Activated naive CD8-positive, alpha-beta T cell (primary cell): ENCODE data around the gene MYH13.

ENCODE experiments used
- H3K27ac Mint-ChIP-seq: one replicate; pipeline ENCODE4 v1.8.0; 2021; ENCODE audit warnings: mixed read lengths
- H3K27me3 Mint-ChIP-seq: one replicate; pipeline ENCODE4 v1.8.0; 2021; ENCODE audit warnings: mixed read lengths
- H3K36me3 Mint-ChIP-seq: one replicate; pipeline ENCODE4 v1.8.0; 2021; ENCODE audit warnings: mixed read lengths
- H3K4me1 Mint-ChIP-seq: one replicate; pipeline ENCODE4 v1.8.0; 2021; ENCODE audit warnings: low read depth, mixed read lengths
- H3K4me3 Mint-ChIP-seq: one replicate; pipeline ENCODE4 v1.8.0; 2021; ENCODE audit warnings: mild to moderate bottlenecking, mixed read lengths
- H3K9me3 Mint-ChIP-seq: one replicate; pipeline ENCODE4 v1.8.0; 2021; ENCODE audit warnings: low read depth, mixed read lengths

Gene MYH13

DNA sequence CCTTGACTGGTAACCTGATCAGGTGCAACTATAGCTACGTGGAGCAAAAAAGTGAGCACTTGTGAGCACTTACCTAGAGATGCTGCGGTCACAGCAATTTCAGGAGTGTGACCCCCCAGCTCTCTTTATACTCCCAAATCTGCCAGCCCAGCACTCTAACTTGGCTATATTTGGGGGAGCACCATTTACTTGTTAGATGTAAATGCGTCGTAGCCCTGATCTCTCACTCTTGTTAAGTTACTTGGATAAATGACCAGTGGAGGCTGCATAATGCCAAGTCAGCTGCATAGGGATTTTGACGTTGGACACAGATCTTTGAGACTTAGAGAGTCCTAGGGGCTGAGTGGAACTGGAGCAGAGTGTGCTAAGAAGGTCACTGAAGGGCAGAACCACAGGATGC is at the start of gene MYH13:
TSS of gene MYH13 (minus strand) at position 101 of the 400 bp plus-strand sequence. CDS start 8,476 bp downstream, outside the sequence.
- H3K9me3 Mint-ChIP-seq, result no peaks in the 10 kb centered on the region
- no peaks in the 10 kb centered on the region for H3K4me1 Mint-ChIP-seq
- no peaks in the 10 kb centered on the region for H3K27me3 Mint-ChIP-seq
- no peak within 1 kb of the TSS for H3K27ac Mint-ChIP-seq
- H3K36me3 Mint-ChIP-seq, result no peaks in the 10 kb centered on the region
- H3K4me3 Mint-ChIP-seq, result no peak within 1 kb of the TSS

DNA sequence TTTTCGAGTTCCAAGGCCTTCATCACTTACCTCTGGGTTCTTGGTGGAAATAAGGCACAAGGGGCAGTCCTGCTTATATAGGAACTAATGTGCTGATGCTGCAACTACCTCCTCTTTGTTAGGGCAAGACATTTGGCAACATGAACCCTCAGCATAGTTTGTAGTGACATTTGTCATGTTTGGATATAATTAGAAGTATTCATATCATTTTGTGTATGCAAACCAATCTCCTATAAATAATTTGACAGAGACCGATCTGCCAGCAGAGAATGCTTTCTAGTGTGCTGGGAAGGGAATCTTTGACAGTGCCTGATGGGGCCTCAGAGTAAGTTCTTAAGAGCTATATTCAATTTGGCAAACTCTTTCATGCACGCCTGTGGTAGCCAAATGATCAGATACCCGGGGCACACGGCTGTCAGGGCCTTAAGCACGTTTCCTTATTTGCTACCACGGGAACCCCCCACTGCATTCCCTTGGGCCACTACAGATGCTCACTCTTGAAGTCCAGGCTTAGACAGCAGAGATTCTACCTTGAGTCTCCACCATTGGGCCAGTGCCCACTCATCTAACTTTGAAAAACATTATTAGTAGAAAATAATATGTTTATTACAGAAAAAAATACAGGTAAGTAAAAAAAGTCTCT is 49.2 kb upstream of the MYH13 start, which contains the start of gene MYH8:
TSS of gene MYH8 (minus strand) at position 51 of the 643 bp plus-strand sequence. CDS start 1,723 bp downstream, outside the sequence.
- Mint-ChIP-seq H3K9me3 (no peaks in the 10 kb centered on the region), H3K36me3 (no peaks in the 10 kb centered on the region), H3K27me3 (peaks cover 4% of the 10 kb centered on the region), H3K4me3 (no peak within 1 kb of the TSS), H3K27ac (no peak within 1 kb of the TSS), H3K4me1 (no peaks in the 10 kb centered on the region)

DNA sequence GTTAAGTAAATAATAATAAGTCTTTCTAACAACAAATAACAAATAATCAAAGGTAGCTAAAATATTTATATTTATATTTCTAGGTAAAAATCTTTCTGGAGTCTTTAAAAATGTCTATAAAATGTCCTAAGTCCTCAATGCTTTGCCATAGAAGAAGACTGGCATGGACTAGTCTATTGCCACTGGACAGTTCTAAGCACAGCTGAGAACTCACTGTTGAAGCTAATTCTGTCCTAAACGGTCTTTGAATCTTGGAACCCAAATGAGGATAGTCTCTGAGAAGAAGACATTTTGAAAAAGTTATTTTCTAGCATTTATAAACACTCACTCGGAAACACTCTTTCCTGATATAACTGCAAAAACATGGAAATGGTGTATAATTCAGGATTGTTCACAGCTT is 48.4 kb upstream of the MYH13 start:
- Mint-ChIP-seq H3K27ac (no peak overlapping the region), H3K36me3 (no peaks in the 10 kb centered on the region), H3K9me3 (no peaks in the 10 kb centered on the region), H3K4me1 (no peaks in the 10 kb centered on the region), H3K27me3 (peaks cover 2% of the 10 kb centered on the region), H3K4me3 (no peak overlapping the region)

DNA sequence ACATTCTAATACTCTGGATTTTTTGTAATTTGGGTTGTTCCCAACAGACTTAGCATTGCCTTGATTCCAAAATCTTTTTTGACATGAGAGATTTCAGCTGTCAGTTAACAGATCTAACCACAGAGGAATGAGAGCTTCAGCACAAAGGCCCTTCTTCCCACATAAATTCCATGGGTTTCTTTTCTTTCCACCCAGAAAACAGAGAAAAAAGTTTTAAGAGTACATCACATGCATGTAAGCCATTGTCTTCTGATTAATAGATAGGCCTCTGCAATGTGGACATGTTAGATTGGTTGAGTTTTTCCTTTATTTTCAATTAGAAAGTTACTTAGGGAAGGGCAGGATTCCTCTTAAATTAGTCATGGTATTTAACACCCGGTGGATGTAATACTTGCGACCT is 48.0 kb upstream of the MYH13 start:
- H3K36me3 Mint-ChIP-seq, result no peaks in the 10 kb centered on the region
- no peak overlapping the region for H3K27ac Mint-ChIP-seq
- H3K9me3 Mint-ChIP-seq, result no peaks in the 10 kb centered on the region
- no peak overlapping the region for H3K4me3 Mint-ChIP-seq
- no peaks in the 10 kb centered on the region for H3K4me1 Mint-ChIP-seq
- H3K27me3 Mint-ChIP-seq, result peaks cover 5% of the 10 kb centered on the region

DNA sequence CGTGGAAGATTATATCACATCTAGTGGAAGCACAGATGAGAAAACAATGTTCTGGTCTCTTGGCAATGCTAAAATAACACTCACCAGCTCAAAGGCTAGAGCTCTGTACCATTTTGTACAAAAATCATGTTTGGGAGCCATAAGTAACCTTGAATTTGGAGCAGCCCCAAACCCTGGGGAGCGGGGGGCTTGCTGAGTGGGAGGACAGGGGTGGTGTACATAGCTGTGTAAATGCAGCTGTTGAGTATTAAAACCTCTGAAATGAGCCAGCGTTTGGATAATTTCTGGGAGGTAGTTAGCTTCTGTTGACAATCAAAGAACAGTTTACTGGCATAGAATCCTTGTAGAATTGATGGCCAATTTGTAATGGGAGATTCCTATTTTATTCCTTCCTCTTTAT is 44.6 kb upstream of the MYH13 start:
- Mint-ChIP-seq H3K36me3 (no peaks in the 10 kb centered on the region), H3K4me3 (no peak overlapping the region), H3K9me3 (no peaks in the 10 kb centered on the region), H3K27me3 (peaks cover 11% of the 10 kb centered on the region), H3K27ac (no peak overlapping the region), H3K4me1 (no peaks in the 10 kb centered on the region)

DNA sequence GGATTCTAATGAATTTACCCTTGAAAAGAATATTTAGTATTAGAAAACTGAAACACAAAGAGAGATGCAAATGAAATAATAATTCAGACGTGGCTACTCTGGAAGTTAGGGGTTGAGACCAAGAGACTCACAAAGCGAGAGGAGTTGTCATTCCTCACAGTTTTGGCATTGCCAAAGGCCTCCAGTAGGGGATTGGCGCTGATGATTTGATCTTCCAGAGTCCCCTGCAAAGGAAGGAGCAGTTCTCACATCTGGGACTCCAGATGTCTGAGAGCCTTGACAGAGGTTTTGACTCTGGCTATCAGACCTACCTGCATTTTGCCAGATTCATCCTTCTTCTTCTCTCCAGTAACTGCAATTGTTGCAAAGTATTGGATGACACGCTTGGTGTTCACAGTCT is 42.4 kb upstream of the MYH13 start:
- Mint-ChIP-seq H3K9me3 (no peaks in the 10 kb centered on the region), H3K27me3 (peaks cover 13% of the 10 kb centered on the region), H3K36me3 (no peaks in the 10 kb centered on the region), H3K27ac (no peak overlapping the region), H3K4me3 (no peak overlapping the region), H3K4me1 (no peaks in the 10 kb centered on the region)

DNA sequence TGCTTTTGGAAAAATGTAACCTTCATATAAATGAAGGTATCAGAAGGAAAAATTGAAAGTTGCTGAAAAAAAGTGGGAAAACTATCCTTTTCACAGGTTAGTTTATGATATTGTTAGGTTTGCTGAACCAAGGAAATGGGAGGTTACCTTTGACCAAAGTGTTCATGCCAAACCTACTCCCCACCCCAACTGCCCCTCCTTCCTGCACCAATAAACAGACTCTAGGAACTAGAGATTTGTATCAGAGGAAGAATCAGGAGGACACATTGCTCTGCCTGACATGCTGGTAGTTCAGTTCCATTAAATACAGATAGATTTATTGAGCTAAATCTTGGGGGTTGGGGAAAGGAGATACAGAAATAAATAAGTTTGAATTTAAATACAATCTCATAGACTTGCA is 30.8 kb upstream of the MYH13 start:
- Mint-ChIP-seq H3K27me3 (peaks cover 5% of the 10 kb centered on the region), H3K4me3 (no peak overlapping the region), H3K4me1 (no peaks in the 10 kb centered on the region), H3K27ac (no peak overlapping the region), H3K9me3 (no peaks in the 10 kb centered on the region), H3K36me3 (no peaks in the 10 kb centered on the region)

DNA sequence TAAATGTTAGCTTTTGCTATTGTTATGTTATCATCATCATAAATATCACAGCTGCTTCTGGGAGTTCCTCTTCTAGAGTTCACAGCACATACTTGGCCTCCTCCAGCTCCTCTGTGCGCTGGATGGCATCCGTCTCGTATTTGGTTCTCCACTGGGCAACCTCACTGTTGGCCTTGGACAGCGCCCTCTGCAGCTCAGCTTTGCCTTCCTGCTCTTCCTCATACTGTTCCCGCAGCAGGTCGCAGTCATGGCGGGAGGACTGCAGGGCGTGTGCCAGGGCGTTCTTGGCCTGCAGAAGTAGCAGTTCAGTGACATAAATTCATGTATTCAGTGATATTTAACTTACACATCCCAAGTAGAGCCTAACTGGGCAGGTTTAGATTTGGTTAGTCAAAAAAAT is 25.5 kb upstream of the MYH13 start:
- H3K4me1 Mint-ChIP-seq, result no peaks in the 10 kb centered on the region

DNA sequence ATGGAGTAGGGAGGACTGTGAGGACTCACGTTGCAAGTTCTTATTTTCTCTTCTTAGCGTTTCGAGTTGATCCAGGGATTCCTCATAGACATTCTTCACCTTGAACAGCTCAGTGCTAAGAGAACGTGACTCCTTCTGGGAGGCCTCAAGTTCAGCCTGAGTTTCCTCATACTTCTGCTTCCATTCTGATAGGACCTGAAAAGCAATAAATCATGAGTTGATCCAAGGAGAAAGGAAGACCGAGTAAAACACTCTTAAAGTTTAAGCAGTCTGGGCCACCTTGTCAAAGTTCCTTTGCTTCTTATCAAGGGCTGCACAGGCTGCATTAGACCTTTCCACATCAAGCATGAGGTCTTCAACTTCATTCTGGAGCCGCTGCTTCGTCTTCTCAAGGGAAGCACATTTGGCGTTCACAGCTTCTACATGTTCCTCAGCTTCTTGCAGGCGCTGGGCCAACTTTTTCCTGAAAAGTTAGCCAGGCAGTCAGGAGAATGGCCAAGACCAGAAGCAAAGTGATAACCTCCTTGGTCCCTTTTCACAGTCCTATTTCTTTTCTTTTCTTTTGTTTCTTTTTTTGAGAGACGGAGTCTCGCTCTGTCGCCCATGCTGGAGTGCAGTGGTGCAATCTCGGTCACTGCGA is 23.8 kb upstream of the MYH13 start:
- no peaks in the 10 kb centered on the region for H3K4me1 Mint-ChIP-seq
- no peaks in the 10 kb centered on the region for H3K9me3 Mint-ChIP-seq
- H3K36me3 Mint-ChIP-seq, result no peaks in the 10 kb centered on the region
- no peak overlapping the region for H3K27ac Mint-ChIP-seq
- H3K27me3 Mint-ChIP-seq, result peaks cover 10% of the 10 kb centered on the region
- no peak overlapping the region for H3K4me3 Mint-ChIP-seq

More for the DNA sequence above, 25.5 kb upstream of the MYH13 start:
- Mint-ChIP-seq H3K36me3 (no peaks in the 10 kb centered on the region), H3K4me3 (no peak overlapping the region), H3K27me3 (peaks cover 7% of the 10 kb centered on the region), H3K9me3 (no peaks in the 10 kb centered on the region), H3K27ac (no peak overlapping the region)

DNA sequence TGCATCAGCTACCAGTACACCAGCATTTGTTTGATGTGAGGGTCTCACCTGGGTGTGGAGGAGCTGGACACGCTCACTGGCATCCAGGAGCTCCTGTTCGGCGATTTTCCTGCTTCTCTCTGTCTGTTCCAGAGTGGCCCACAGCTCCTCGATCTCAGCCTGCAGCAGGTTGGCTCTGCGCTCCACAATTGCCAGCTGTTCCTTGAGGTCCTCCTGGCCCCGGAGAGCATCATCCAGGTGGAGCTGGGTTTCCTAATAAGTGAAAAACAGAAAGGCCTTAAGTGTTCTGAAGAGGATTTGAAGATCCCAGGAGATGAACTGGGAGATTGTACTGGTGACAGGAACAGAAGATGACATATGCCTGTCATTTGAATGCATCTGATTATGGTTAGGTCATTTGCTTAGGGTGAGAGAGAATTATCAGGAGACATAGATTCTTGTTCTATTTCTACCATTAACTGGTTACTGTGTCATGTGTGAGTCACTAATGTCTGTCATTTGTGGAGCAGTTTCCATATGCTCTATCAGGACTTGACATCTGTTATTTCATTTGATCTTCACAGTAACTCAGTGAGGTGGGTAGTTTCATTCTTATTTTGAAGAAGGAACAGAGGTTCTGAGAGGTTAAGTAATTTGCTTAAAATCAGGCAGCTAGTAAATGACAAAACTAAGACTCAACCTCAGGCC is 21.5 kb upstream of the MYH13 start:
- Mint-ChIP-seq H3K9me3 (no peaks in the 10 kb centered on the region), H3K4me3 (no peak overlapping the region), H3K27ac (no peak overlapping the region), H3K27me3 (peaks cover 10% of the 10 kb centered on the region), H3K36me3 (no peaks in the 10 kb centered on the region), H3K4me1 (no peaks in the 10 kb centered on the region)

DNA sequence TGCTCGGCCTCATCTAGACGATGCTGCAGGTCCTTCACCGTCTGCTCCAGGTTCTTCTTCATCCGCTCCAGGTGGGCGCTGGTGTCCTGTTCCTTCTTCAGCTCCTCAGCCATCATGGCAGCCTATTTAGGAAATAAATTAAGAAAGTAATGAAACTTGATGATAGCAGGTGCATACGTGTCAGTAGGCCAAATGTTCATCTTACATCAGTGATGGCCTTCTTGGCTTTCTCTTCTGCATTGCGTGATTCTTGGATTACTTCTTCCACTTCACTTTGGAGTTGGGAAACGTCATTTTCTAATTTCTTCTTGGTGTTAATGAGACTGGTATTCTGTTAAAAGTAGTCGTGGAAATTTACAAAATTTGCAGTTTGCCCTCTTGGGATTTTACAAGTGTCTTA is 20.1 kb upstream of the MYH13 start:
- H3K36me3 Mint-ChIP-seq, result no peaks in the 10 kb centered on the region
- no peak overlapping the region for H3K27ac Mint-ChIP-seq
- H3K4me3 Mint-ChIP-seq, result no peak overlapping the region
- peaks cover 14% of the 10 kb centered on the region for H3K27me3 Mint-ChIP-seq
- H3K4me1 Mint-ChIP-seq, result no peaks in the 10 kb centered on the region
- H3K9me3 Mint-ChIP-seq, result no peaks in the 10 kb centered on the region

DNA sequence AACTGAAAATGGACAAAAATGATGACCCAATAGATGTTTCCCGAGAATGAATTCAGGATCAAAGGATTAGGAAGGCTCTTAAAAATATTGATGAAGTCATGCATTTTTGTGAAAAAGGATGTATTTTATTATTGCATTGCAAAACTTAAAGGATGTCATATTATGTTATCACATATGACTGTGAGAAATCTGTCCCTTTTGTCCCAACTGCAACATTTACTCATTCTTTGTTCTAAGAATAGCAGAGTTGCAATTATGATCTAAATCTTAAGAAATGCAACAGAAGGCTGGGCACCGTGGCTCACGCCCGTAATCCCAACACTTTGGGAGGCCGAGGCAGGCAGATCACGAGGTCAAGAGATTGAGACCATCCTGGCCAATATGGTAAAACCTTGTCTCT is 13.1 kb upstream of the MYH13 start:
- Mint-ChIP-seq H3K4me1 (no peaks in the 10 kb centered on the region), H3K4me3 (no peak overlapping the region), H3K27ac (no peak overlapping the region), H3K9me3 (peaks cover 4% of the 10 kb centered on the region), H3K27me3 (peaks cover 5% of the 10 kb centered on the region), H3K36me3 (no peaks in the 10 kb centered on the region)

DNA sequence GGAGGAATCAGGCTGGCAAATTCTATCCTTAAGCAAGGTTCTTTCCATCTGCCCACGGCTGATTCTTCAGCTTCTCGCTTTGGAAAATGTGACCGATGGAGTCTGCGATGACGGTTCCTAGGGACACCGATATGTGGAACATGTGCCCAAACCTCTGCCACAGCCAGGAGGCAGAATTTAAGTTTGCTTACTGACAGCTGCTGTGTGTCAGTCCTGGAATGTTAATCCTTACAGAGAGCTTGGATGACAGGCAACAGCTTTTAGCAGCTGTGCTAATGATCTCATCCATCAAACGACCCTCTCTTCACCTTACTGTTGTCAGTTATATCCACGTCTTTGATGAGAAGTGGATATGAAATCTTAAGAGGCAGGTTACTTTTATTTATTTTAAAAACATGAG is 11.4 kb upstream of the MYH13 start:
- Mint-ChIP-seq H3K36me3 (no peaks in the 10 kb centered on the region), H3K4me1 (no peaks in the 10 kb centered on the region), H3K27me3 (peaks cover 4% of the 10 kb centered on the region), H3K4me3 (no peak overlapping the region), H3K27ac (no peak overlapping the region), H3K9me3 (peaks cover 4% of the 10 kb centered on the region)

DNA sequence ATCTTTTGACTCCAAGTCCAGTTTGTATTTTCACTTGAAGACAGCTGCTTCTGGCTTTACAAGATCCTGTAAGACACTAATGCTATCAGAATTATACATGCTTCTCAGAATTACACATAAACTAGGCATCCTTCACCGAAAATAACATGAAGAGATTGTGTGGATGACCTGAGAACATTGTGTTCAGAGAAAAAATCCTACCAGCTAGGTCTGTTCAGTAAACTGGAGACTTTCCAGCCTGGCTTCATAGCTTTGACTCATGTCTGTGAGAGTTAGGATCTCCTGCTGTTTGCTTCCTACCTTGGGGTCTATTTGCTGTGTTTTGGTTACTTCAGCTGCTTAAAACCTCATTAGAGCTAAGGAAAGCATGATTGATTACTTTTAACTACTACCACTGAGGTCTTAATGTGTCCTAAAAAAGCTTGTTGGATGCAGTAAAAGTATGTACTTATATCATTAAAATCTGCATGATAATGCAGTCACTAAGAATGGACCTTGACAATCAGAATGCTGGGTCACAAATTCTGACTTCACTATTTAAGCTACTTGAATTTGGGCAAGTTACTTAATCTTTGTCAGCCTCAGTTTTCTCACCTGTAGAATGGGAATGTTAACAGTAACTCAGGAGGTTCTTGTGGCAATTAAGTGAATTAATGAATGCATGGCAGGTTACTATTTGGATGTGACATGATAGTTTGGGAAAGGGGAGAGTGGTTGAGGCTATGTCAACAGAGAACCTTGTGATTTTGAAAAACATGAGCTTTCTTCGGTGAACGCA is 8.0 kb upstream of the MYH13 start:
- Mint-ChIP-seq H3K27me3 (peaks cover 3% of the 10 kb centered on the region), H3K9me3 (no peaks in the 10 kb centered on the region), H3K27ac (no peak overlapping the region), H3K4me1 (no peaks in the 10 kb centered on the region), H3K36me3 (no peaks in the 10 kb centered on the region), H3K4me3 (no peak overlapping the region)
